WTC11 (cell line): ENCODE measurements around the gene IFNA6. TPM values are rescaled to one million over a fixed set of nuclear protein-coding genes. Genes with fewer than 3 reads are reported as not detected.
"Not testable (repeated sequence)": the region's sequence is repeated elsewhere in the genome, so short reads cannot be mapped to it uniquely, and the experiment has no call there.

Source experiments
- ATAC-seq: fragments of 200-7000 bp; cut with Tn5 transposase; 2 replicates; pipeline ENCODE4 v1.10.0; 2021; ENCODE audit warnings: mild to moderate bottlenecking, moderate library complexity
- CTCF ChIA-PET: fragments of 300-600 bp; sonication (Branson Sonifier 250); formaldehyde crosslinking; loops from one replicate; lab custom pipeline; 2021; ENCODE audit warnings: antibody characterized with exemption; lab: Charles Lee
- POLR2A ChIA-PET: fragments of 350-600 bp; sonication (Branson Sonifier 250); formaldehyde crosslinking; loops from one replicate; lab custom pipeline; 2021; ENCODE audit warnings: antibody characterized with exemption; lab: Charles Lee
- DNase-seq: peaks from one replicate; pipeline ENCODE4 v3.0.0; 2021; ENCODE audit warnings: low spot score
- H3K27ac Mint-ChIP-seq: 2 replicates; pipeline ENCODE4 v1.8.0; 2021; ENCODE audit warnings: mixed read lengths
- H3K27me3 Mint-ChIP-seq: 2 replicates; pipeline ENCODE4 v1.8.0; 2021; ENCODE audit warnings: low read depth, mild to moderate bottlenecking, moderate library complexity, mixed read lengths
- H3K36me3 Mint-ChIP-seq: 2 replicates; pipeline ENCODE4 v1.8.0; 2021; ENCODE audit warnings: mixed read lengths
- H3K4me1 Mint-ChIP-seq: 2 replicates; pipeline ENCODE4 v1.8.0; 2022; ENCODE audit warnings: mixed read lengths
- H3K4me3 Mint-ChIP-seq: 2 replicates; pipeline ENCODE4 v1.8.0; 2021; ENCODE audit warnings: mild to moderate bottlenecking, moderate library complexity, mixed read lengths
- H3K9me3 Mint-ChIP-seq: 2 replicates; pipeline ENCODE4 v1.8.0; 2021; ENCODE audit warnings: mixed read lengths
- CREM ChIP-seq: sonication (generic); formaldehyde crosslinking; IDR thresholded peaks from 2 replicates; pipeline ENCODE4 v1.8.1; 2022; ENCODE audit warnings: mild to moderate bottlenecking, missing genetic modification reagents, moderate library complexity
- IRF1 ChIP-seq: sonication (generic); formaldehyde crosslinking; IDR thresholded peaks from 2 replicates; pipeline ENCODE4 v1.8.0; 2023; ENCODE audit warnings: missing genetic modification reagents
- MLX ChIP-seq: sonication (generic); formaldehyde crosslinking; IDR thresholded peaks from 2 replicates; pipeline ENCODE4 v1.8.1; 2023; ENCODE audit warnings: mild to moderate bottlenecking, missing genetic modification reagents, moderate library complexity
- NFATC4 ChIP-seq: fragments of 250-450 bp; sonication (Bioruptor Pico); IDR thresholded peaks from 2 replicates; pipeline ENCODE4 v1.9.0; 2021; ENCODE audit warnings: mild to moderate bottlenecking
- RELA ChIP-seq: sonication (generic); formaldehyde crosslinking; IDR thresholded peaks from 2 replicates; pipeline ENCODE4 v1.8.1; 2022; ENCODE audit warnings: missing genetic modification reagents, mild to moderate bottlenecking, borderline replicate concordance
- RORB ChIP-seq: fragments of 250-450 bp; sonication (Bioruptor Pico); IDR thresholded peaks from 2 replicates; pipeline ENCODE4 v1.9.0; 2021; ENCODE audit warnings: mild to moderate bottlenecking
- TEAD4 ChIP-seq: sonication (generic); formaldehyde crosslinking; IDR thresholded peaks from 2 replicates; pipeline ENCODE4 v1.8.0; 2022; ENCODE audit warnings: mild to moderate bottlenecking, missing genetic modification reagents
- ZNF317 ChIP-seq: sonication (generic); formaldehyde crosslinking; IDR thresholded peaks from 2 replicates; pipeline ENCODE4 v1.8.1; 2023; ENCODE audit warnings: low read depth, mild to moderate bottlenecking, moderate library complexity, missing genetic modification reagents, borderline replicate concordance
- ZNF416 ChIP-seq: fragments of 250-450 bp; sonication (Bioruptor Pico); IDR thresholded peaks from 2 replicates; pipeline ENCODE4 v1.9.0; 2021; ENCODE audit warnings: mild to moderate bottlenecking, inconsistent platforms
- ZNF423 ChIP-seq: fragments of 250-450 bp; sonication (Bioruptor Pico); IDR thresholded peaks from 2 replicates; pipeline ENCODE4 v2.1.2; 2022; ENCODE audit warnings: mild to moderate bottlenecking, moderate library complexity
- total RNA-seq: library from RNA; stranded (reverse); gene quantifications from 3 replicates; pipeline ENCODE4 v1.2.3, GENCODE V29; 2021
- TF ChIP-seq, protein P1 (sequence below): sonication (generic); formaldehyde crosslinking; IDR thresholded peaks from 2 replicates; pipeline ENCODE4 v1.8.1; 2023; ENCODE audit warnings: mild to moderate bottlenecking, missing genetic modification reagents, borderline replicate concordance

Gene IFNA6
- total RNA-seq, 1 experiment from 2014 or later, result not detected

DNA sequence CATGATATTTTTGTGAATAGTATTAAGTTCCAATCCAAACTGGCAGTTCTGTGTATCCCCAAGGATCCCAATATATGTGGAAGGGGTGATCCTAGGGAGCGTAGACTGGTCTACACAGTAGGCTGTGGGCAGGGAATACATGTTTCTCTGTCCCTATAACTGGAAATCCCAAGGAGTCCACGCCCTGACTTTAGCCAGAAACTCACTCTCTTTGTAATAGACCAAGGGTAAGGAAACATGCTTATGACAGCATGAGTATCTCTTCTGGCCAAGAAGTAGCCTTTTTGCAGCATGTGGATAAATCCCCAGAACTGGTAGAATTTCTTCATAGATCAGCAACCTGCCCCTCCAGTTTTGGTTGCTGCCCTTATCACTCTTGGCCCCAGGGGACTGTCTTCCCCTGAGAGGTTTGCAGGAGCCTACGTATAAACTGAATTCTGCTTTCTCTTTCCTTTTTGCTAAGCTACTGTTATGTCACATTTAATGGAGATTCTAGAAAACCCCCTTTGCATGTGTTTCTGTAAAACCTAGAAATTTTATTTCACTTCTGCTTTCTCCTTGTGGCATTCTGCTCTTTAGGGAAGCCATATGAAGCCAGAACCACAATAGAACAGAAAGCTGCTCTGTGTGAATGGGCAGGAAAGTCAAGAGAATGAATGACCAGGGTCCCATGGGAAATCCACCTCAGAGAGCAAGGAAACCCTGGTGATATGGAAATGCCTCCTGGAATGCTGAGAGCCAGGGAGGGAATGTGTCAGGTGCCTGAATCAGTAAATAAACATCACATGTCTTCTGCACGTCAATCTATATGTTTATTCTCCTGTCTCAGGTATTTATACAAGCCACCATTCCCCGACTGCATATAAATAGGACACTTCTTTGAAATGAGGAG lies 31.0 kb upstream of the IFNA6 start:
- CTCF ChIA-PET, result interaction anchor here (0.6 to 1.9 kb wide), 3 partner anchors 10 to 329 kb away, joined by 3 to 9 read pairs (median 4); no protein-coding TSS in a partner anchor
- no peaks in the 10 kb centered on the region for H3K36me3 Mint-ChIP-seq
- H3K4me3 Mint-ChIP-seq, result no peak overlapping the region
- no peaks in the 10 kb centered on the region; the same call in 1 of the 2 replicates for H3K27me3 Mint-ChIP-seq
- no peaks in the 10 kb centered on the region; the same call in 1 of the 2 replicates for H3K9me3 Mint-ChIP-seq
- POLR2A ChIA-PET, result no interaction called here
- no peak overlapping the region for H3K27ac Mint-ChIP-seq
- ATAC-seq (peak; percentile 80), DNase-seq (peak; percentile 21)
- peaks cover 15% of the 10 kb centered on the region for H3K4me1 Mint-ChIP-seq
- TF ChIP-seq CREM (CRISPR knock-in tag) (no peak), ZNF423 (CRISPR knock-in tag) (peak; percentile 83)
- TF ChIP-seq, all 79 proteins: peak for 1

DNA sequence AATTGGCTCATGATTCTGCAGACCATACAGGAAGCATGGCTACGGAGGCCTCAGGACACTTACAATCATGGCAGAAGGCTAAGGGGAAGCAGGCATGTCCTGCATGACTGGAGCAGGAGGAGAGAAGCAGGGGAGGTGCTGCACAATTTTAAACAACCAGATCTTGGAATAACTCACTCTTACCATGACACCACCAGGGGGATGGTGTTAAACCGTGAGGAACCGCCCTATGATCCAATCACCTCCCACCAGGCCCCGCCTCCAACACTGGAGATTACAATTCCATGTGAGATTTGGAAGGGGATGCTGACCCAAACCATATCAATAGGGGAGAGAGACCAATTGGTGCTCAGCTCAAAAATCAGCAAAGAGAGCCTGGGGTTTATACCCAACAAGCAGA lies 20.8 kb upstream of the IFNA6 start:
- DNase-seq, H3K27me3 Mint-ChIP-seq, POLR2A ChIA-PET, H3K9me3 Mint-ChIP-seq, H3K36me3 Mint-ChIP-seq, CTCF ChIA-PET, H3K4me1 Mint-ChIP-seq, H3K4me3 Mint-ChIP-seq, H3K27ac Mint-ChIP-seq: not testable (repeated sequence)
- ATAC-seq, result peak; percentile 89

DNA sequence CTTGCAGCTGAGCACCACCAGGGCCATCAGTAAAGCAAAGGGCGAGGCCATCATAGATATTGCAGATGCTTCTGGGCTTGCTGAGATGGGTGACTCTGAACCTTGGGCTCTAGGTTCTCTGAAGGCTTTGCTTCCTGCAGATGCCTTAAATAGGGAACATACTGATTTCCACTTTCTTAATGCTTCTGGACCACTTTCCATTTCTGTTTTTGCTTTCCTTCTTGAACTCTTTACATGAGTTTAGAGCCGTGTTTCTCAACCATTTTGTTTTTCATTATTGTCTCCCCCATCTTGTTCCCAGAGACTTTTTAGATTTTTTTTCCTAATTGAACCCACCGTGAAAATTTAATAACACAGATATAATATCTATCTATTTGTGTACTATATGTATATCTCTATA lies 17.3 kb upstream of the IFNA6 start, which contains the start of gene IFNA13:
Gene IFNA13 (minus strand): TSS at position 101 of the 400 bp plus-strand sequence. CDS start 47 bp downstream, at position 54.
- POLR2A ChIA-PET, result no interaction called here
- H3K4me1 Mint-ChIP-seq, result no peaks in the 10 kb centered on the region
- H3K36me3 Mint-ChIP-seq, result no peaks in the 10 kb centered on the region
- no peak within 1 kb of the TSS for H3K4me3 Mint-ChIP-seq
- TF ChIP-seq MLX (CRISPR knock-in tag), result no peak
- TF ChIP-seq, protein P1, sequence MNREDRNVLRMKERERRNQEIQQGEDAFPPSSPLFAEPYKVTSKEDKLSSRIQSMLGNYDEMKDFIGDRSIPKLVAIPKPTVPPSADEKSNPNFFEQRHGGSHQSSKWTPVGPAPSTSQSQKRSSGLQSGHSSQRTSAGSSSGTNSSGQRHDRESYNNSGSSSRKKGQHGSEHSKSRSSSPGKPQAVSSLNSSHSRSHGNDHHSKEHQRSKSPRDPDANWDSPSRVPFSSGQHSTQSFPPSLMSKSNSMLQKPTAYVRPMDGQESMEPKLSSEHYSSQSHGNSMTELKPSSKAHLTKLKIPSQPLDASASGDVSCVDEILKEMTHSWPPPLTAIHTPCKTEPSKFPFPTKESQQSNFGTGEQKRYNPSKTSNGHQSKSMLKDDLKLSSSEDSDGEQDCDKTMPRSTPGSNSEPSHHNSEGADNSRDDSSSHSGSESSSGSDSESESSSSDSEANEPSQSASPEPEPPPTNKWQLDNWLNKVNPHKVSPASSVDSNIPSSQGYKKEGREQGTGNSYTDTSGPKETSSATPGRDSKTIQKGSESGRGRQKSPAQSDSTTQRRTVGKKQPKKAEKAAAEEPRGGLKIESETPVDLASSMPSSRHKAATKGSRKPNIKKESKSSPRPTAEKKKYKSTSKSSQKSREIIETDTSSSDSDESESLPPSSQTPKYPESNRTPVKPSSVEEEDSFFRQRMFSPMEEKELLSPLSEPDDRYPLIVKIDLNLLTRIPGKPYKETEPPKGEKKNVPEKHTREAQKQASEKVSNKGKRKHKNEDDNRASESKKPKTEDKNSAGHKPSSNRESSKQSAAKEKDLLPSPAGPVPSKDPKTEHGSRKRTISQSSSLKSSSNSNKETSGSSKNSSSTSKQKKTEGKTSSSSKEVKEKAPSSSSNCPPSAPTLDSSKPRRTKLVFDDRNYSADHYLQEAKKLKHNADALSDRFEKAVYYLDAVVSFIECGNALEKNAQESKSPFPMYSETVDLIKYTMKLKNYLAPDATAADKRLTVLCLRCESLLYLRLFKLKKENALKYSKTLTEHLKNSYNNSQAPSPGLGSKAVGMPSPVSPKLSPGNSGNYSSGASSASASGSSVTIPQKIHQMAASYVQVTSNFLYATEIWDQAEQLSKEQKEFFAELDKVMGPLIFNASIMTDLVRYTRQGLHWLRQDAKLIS (CRISPR knock-in tag), result no peak
- no peak for TF ChIP-seq ZNF317 (CRISPR knock-in tag)
- no peak for TF ChIP-seq TEAD4 (CRISPR knock-in tag)
- no peak for TF ChIP-seq ZNF416 (CRISPR knock-in tag)
- TF ChIP-seq IRF1 (CRISPR knock-in tag), result no peak
- no peak for TF ChIP-seq NFATC4
- no peak for TF ChIP-seq RELA (CRISPR knock-in tag)
- TF ChIP-seq RORB (CRISPR knock-in tag), result no peak
- TF ChIP-seq, all 79 proteins: peak for 0
- H3K27me3 Mint-ChIP-seq, result no peaks in the 10 kb centered on the region
- DNase-seq, result no peak
- no peak for ATAC-seq
- H3K9me3 Mint-ChIP-seq, result no peaks in the 10 kb centered on the region
- CTCF ChIA-PET, result no interaction called here
- no peak within 1 kb of the TSS for H3K27ac Mint-ChIP-seq

DNA sequence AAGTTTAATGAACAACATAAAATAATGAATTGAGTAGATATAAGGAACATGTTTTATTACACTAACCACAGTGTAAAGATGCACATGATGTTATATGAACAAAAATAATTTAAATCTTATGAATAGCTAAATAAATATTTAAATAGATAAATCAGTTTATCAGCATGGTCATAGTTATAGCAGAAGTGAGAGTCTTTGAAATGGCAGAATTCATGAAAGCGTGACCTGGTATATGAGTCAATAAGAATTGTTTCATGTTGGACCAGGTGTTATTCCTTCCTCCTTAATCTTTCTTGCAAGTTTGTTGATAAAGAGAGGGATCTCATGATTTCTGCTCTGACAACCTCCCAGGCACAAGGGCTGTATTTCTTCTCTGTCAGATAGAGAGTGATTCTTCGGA lies 16.5 kb upstream of the IFNA6 start:
- POLR2A ChIA-PET, H3K9me3 Mint-ChIP-seq, CTCF ChIA-PET, H3K27me3 Mint-ChIP-seq, DNase-seq, H3K4me1 Mint-ChIP-seq, H3K4me3 Mint-ChIP-seq, H3K27ac Mint-ChIP-seq, H3K36me3 Mint-ChIP-seq, ATAC-seq: not testable (repeated sequence)
